HTR-8/SVneo (cell line): ENCODE results near the gene TBCCD1.
A peak's percentile ranks its signal among the peaks of the same experiment; 100 is the strongest.

ENCODE experiments used
- DNase-seq: peaks from one replicate; pipeline ENCODE4 v3.0.0; 2011; ENCODE audit warnings: low spot score, mixed read lengths; ENCODE audit not compliant: insufficient read length
- FAIRE-seq: peaks from 2 replicates; lab custom pipeline; 2011; peaks lifted over from hg19 to GRCh38; lab: Jason Lieb, UNC

The TBCCD1 gene, protein sequence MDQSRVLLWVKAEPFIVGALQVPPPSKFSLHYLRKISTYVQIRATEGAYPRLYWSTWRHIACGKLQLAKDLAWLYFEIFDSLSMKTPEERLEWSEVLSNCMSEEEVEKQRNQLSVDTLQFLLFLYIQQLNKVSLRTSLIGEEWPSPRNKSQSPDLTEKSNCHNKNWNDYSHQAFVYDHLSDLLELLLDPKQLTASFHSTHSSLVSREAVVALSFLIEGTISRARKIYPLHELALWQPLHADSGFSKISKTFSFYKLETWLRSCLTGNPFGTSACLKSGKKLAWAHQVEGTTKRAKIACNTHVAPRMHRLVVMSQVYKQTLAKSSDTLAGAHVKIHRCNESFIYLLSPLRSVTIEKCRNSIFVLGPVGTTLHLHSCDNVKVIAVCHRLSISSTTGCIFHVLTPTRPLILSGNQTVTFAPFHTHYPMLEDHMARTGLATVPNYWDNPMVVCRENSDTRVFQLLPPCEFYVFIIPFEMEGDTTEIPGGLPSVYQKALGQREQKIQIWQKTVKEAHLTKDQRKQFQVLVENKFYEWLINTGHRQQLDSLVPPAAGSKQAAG

DNA sequence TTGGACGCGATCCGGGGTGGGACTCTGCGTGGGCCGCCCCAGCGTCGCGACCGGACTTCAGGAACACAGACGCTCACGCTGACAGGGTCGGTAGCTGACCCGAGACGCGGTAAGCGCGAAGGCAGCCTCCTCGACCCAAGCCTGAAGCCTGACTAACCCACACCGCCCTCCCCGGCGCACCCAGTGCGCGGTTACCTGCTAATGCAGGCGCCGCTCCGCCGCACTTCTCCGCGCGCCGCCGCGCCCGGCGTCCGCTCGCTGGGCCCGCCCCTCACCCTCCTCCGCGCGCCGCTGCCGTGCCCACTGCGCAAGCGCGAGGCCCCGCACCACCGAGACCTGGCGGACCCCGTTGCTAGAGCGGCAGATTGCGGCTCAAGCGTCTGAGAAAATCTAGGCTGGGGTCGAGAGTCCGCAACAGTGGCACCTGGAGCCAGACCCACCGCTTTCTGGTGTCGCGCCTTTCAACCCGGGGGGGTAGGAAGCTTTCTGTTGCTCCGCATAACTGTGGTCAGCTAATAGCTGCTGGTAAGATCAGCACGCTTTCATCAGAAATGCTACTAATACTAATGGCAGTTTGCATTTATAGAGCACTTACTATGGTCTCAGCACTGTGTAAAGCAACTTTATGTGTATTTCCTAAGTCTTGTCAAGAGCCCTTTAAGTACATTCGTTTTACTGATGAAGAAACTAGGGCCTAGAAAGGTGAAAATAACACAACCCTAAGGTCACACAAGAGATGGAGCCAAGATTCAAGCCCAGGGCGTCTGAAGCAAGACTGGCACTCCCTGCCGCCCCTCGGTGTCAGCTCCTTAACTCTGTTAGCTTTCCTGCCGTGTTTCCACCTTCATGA is at the start of gene TBCCD1:
TBCCD1 (minus strand) TSS at position 268 of the 850 bp plus-strand sequence. CDS start 3,010 bp downstream, outside the sequence.
- DNase-seq, result peak; percentile 87
- peak; percentile 84 for FAIRE-seq

DNA sequence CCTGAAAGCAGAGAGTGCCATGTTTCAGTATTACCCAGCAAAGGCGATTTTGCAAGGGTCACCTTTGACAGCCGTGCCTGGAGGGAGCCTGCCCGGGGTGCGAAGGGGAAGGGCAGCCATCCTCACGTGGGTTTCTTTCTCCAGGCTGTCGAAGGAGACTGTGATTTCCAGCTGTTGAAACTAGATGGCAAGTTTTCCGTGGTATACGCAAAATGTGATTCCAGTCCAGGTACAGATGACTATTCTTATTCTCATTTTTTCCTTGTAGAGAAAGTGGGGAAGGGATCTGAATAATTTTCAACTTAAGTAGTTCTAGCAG is 49.1 kb upstream of the TBCCD1 start:
- FAIRE-seq (no peak), DNase-seq (no peak)

DNA sequence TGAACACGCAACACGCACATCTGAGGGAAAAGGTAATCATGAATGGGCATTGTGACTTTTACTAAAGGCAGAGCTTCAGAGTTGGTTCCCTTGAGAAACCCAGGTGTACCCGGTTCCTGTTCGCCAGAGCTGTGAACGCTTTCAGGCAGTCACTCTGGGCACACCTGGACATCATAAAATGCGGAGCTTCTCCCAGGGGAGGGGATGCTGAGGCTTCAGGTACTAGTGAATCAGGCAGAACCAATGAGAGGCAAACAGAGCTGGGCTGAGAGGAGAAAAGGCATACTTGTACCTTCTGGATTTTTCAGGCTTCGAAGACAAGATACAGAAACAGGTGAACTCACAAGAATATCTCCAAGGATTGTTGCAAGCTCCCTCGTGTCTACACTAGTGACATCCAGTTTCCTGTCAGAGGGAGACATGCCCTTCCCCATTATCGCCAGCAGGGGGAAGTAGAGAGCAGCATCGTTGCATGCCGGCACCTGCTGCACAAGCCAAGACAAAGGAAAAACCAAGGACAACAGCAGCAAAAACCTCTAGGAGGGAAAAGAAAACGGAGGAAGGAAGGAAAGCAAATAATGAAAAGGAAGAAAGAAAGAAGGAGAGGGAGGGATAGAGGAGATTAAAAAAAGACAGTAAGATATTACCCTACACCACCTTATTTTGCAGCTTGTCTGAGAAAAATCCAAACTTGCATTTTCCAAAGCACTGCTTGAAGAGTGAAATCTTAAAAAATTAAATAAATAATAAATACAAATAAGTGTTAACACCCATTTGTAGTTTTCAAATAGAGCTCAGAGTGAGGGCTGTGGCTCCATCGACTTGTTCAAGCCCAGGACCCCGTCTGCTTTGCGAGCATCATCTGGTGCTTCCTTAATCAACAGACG is 47.7 kb upstream of the TBCCD1 start:
- FAIRE-seq, result peak; percentile 70

DNA sequence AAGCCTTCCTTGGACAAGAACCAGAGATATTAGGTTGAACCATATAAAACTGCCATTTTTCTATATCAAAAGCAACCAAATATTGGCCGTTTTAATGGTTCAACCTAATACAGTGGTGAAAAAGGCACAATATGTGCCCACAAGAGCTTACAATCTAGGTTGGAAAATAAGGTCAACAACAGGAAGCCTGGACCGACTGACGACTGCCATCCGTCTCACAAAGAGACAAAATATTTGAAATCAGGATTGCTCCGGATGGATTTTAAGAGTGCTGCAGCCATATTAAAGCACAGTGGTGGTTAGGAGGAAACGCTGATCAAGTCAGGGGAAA is 47.1 kb upstream of the TBCCD1 start:
- FAIRE-seq (no peak), DNase-seq (no peak)

More for the DNA sequence above, 47.7 kb upstream of the TBCCD1 start:
- peak; percentile 83 for DNase-seq

DNA sequence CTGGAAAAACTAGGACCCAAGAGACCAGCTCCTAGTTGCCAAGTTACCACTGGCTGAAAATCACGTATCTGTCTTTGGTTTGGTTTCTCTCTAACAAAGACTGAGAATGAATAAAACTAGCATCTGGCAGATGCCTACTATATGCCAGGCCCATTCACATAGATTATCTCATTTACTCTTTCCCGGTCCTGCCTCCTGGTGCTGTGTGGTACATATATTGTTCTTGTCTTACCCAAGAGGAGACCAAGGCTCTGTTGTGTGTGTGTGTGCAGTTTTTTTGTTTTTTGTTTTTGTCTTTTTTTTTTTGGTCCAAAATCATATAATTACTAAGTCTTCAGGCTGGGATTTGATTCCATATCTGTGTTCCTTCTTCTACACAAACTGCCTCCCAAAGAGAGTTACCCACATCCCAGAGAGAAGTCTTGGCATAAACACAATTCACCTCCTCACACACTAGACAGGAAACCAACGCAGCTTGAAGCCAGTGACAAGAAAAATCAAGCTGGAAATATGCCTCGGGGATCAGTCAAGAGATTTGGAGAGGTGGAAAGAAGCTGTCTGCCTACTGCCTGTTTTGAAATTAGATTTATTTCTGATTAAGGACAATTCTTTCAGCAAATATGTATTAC is 46.6 kb upstream of the TBCCD1 start:
- FAIRE-seq (no peak), DNase-seq (no peak)

DNA sequence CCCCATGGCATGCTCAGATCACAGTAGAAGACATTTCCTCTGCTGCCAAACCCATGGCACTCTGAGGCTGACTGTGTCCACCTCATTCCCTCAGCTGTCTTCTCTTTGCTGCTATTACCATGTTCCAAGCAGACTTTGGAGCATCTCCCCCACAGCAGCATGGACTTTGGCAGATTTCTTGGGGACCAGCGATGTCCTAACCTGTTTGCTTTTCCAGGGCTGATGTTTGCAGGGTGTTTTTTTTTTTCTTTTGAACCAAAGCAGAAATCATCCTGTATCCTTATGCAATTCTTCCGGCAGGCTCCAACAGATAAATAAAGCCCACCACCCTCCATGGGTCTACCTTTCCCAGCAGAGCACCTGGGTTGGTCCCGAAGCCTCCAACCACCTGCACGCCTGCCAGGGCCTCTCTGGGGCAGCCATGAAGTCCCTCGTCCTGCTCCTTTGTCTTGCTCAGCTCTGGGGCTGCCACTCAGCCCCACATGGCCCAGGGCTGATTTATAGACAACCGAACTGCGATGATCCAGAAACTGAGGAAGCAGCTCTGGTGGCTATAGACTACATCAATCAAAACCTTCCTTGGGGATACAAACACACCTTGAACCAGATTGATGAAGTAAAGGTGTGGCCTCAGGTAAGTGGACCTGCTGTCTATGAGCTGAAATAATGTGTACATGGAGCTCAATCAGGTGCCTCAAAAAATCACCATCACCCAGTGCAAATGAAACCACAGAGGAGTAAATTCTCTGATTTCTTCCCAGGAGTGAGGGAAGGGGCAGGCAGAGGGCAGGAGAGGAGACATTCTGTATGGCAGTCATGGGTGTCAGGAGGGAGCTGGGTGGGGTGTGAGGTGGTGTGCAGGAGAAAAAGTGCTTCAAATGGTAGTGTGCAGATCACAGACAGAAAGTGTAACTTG is 45.8 kb upstream of the TBCCD1 start, which contains the start of gene AHSG:
AHSG (plus strand) TSS at position 340 of the 916 bp plus-strand sequence; CDS start at position 422, 82 bp downstream.
- no peak for FAIRE-seq
- DNase-seq, result no peak

DNA sequence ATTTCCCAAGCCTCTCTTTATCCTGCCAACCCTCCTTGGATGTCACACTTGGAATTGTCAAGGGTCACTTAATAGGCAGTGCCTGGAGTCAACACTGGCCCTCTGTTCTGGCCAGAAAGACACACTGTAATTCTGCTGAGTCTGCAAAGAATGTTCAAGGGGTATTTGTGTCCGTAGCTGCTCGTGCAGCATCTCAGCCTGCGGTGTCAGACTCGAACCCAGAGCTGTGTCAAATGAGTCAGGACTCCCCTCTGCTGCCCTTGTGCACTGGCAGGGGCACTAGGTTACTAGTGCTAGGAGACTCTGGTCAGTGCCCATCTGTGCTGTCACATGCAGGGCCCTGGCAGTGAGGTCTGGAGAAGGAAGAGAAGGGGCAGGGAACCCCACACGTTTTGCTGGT is 44.9 kb upstream of the TBCCD1 start:
- FAIRE-seq, result no peak

DNA sequence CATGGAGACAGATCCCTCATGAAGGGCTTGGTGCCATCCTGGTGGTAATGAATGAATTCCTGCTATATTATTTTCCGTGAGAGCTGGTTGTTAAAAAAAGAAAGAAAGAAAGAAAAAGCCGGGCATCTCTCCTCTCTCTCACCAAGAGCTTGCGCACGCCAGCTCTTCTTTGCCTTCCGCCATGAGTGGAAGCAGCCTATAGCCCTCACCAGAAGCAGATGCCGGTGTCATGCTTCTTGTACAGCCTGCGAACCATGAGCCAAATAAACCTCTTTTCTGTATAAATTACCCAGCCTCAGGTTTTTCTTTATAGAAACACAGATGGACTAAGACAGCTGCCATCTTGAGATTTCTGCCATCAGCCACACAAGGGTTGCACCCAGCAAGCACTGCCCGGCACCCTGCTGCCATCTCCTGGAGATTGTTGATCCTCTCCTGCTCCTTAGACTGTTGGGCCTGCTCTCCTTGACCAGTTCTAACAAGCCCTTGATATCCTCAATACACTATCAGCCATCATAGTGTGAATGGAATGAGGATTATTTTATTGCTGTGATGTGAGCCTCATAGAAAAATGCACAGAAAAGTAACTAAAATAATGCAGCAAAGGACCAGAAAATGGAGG is 42.2 kb upstream of the TBCCD1 start:
- FAIRE-seq, result no peak
- no peak for DNase-seq

More for the DNA sequence above, 44.9 kb upstream of the TBCCD1 start:
- DNase-seq, result no peak

DNA sequence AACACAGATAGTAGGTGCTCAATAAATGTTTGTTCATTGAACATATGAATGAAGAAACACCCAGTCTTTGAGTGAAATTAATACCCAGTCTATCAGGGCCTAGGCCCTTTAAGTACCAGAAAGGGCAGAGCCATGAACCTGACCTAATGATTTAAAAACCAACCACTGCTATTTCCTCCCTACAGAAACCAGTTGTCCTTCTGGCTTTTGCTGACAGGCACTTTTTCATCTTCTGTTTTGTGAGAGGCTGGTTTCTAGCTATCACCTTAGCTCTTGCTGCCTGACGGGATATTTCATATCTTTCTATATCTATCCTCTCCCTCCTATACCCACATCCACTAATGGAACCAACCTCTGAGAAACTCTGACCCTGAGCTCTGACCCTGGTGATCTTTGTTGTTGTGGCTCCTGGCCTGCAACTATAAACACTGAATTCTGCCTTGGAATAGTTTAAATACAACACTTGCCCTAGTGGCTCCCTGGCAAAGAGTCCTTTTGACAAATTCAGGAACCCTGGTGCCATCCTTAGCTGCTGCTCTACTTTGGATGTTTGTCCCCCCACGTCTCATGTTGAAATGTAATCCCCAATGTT is 41.6 kb upstream of the TBCCD1 start:
- FAIRE-seq, result no peak

DNA sequence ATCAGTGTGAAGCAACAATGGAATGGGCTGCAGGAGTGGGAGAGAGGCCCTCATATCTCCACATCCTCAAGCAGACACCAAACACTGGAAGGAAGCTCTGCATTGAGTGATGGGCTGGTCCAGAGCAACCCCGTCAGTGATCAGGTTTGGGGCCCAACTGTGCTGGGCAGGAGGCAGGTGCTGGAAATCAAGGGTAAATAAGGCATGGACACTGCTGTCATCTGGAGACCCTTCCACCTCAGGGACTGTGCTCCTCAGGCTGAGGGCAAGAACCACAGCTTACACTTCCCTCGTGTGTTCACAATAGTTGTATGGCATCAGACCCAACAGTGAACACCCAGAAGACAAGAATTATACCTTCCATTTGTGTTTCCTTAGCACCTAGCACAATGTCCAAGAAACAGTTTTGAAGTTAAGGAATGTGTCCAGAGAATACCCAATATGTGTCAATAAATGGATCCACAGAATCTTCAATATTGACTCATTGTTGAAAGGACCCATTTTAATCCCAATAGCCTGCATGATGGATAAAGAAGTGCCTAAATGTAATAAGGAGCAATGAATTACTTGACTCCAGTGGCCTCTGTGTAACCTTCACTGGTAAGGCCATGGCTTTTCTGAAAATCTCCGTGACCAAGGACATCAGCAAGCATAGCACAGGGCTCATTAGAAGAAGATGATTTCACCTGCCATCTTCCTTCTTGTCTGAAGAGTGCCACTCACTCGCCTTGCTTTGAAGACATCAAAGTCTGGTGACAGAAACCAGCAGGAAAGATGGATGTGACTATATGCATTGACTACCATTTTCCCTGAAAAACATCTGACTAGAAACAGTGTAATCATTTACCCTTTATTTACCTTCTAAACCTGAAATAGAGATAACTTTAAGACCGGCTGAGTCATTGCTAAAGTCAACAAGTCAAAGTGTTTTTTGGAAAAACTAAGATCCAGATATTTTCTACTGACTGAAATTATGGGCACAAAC is 38.7 kb upstream of the TBCCD1 start:
- DNase-seq (no peak), FAIRE-seq (no peak)

More for the DNA sequence above, 41.6 kb upstream of the TBCCD1 start:
- DNase-seq, result no peak

DNA sequence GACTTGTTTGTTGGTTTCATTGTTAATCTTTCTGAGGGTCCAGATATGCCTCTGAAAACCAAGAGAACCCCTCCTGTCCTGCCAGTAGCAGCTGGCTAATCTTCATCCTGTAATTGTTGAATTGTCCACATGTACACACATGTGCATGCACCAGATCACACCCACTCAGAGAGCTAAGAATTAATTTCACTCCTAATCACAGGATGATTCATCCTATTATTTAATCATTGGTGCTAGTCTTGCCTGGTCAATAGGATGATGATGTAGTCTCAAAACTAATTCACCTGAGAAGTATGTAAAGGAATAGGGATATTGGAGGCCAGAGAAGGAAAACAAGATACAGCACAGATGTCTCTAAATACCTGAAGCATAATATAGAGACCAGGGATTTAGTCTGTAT is 37.9 kb upstream of the TBCCD1 start:
- DNase-seq (no peak), FAIRE-seq (no peak)

DNA sequence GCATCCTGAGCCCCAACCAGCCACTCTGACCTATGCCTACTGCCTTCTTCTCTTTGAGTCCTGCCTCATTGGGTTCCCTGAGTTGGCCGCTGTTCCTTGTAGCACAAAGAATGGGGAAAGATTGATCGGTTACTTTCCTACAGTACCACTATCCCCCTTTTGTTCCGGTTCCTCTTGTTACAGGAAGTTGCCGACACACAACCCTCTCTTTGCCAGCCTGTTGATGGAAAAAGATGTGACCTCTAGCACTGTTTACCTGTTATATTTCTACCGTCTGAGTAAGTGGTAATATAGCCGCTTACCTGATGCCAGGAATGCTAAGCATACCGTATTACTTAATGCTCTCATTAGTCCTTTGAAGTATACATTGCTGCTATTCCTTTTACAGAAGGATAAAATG is 36.0 kb upstream of the TBCCD1 start:
- no peak for FAIRE-seq
- DNase-seq, result no peak

DNA sequence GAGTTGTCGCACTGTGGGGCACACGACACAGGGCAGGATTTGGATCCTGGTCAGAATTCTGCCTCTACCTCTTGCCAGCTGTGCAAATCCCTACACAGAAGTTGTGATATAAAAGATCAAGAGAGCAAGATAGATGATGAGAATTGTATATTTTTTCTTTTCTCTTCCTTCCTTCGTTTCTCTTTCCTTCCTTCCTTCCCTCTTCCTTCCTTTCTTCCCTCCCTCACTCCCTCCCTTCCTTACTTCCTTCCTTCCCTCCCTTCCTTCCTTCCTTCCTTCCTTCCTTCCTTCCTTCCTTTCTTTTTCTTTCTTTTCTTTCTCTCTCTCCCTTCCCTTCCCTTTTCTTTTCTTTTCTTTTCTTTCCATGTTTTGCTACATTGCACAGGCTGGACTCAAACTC is 33.8 kb upstream of the TBCCD1 start:
- DNase-seq (no peak), FAIRE-seq (no peak)

DNA sequence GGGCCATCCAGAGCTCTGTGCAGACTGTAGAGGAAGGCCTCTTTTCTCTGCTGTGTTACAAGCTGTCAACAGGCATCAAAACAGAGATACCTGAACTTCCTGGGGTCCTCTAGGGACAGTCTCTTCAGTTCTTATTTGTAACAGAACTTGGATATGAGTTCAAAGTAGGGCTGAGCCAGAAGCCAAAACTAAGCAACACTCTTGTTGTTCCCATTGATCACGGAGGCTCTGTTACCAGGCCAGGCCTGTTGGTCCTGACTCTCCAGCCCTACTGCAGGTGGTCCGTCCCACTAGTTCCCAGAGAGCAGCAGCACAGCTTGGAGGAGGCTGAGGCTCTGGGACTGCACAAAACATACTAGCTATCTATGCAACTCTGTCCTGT is 32.6 kb upstream of the TBCCD1 start:
- DNase-seq (no peak), FAIRE-seq (no peak)

DNA sequence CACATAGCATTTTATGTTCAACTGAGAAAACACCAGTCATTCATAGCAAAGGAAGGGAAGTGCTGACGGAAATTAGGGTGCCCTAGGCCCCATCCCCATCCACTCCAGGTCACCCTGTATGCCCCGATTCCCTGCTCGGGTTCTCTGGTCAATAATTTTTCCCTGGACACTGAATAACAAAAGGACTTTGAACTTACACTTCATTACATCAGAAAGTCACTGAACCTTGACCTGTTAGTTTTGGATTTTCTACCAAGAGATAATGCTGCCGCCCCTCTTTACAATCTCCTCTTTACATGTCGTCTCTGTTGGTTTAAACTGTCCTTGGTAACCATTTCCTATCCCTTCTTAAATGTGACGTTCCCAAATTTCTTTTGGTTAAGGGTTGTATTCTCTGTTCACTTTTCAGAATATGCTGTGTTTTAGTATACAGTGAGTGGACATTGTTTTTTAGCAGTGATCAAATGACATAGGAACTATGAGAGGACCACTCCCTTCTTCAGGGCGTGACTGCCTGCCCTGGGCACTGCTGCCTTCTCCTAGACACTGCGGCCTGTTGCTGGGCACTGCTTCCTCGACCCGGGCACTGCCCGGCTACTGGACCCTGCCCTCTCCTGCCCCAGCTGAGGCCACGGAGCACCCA is 32.1 kb upstream of the TBCCD1 start:
- FAIRE-seq (no peak), DNase-seq (no peak)

DNA sequence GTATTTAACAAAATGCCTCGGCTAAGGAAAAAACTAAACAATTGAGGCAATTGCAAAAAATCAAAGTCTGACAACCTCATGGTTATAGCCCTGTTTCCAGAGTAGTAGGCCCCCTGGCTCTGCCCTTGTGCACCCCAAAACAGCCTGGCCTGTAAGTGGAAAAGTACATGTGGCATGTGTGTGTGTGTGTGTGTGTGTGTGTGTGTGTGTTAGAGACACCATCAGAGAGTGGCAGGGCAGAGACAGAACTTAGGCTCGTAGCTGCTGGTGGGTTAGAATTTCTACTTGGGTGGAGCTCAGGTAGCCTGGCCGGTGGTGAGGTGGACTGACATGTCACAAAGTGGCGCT is 31.6 kb upstream of the TBCCD1 start:
- FAIRE-seq (no peak), DNase-seq (no peak)
